Measurements from ENCODE around the gene SPATA6.
"Not testable (repeated sequence)": the region's sequence is repeated elsewhere in the genome, so short reads cannot be mapped to it uniquely, and the experiment has no call there.

Gene SPATA6

GRCh38 chr1:48450505-48450904, 21.5 kb downstream of the SPATA6 start:
- DNase-seq, result peak in 1 of 2 donors; percentile 21

GRCh38 chr1:48448932-48449331, 23.1 kb downstream of the SPATA6 start:
- no peak for DNase-seq

- DNase-seq, result not testable (repeated sequence)
Measured at GRCh38 chr1:48444186-48444585, 27.8 kb downstream of the SPATA6 start.

GRCh38 chr1:48442864-48443619, 29.0 kb downstream of the SPATA6 start:
- no peak for DNase-seq

- DNase-seq, result not testable (repeated sequence)
Measured at GRCh38 chr1:48440786-48441185, 31.2 kb downstream of the SPATA6 start.

- no peak for DNase-seq
Measured at GRCh38 chr1:48439380-48439779, 32.6 kb downstream of the SPATA6 start.

- DNase-seq, result not testable (repeated sequence)
Measured at GRCh38 chr1:48437379-48437778, 34.6 kb downstream of the SPATA6 start.

GRCh38 chr1:48435312-48436002, 36.5 kb downstream of the SPATA6 start:
- DNase-seq, result not testable (repeated sequence)

- no peak for DNase-seq
Measured at GRCh38 chr1:48430832-48431231, 41.2 kb downstream of the SPATA6 start.

GRCh38 chr1:48422009-48422408, 50.0 kb downstream of the SPATA6 start:
- no peak for DNase-seq

- no peak for DNase-seq
Measured at GRCh38 chr1:48418742-48419141, 53.3 kb downstream of the SPATA6 start.

GRCh38 chr1:48415050-48415449, 57.0 kb downstream of the SPATA6 start:
- no peak for DNase-seq

GRCh38 chr1:48414264-48414663, 57.7 kb downstream of the SPATA6 start:
- DNase-seq, result no peak

GRCh38 chr1:48405940-48406339, 66.1 kb downstream of the SPATA6 start:
- DNase-seq, result no peak

GRCh38 chr1:48405400-48405799, 66.6 kb downstream of the SPATA6 start:
- DNase-seq, result peak in 1 of 2 donors; percentile 1

GRCh38 chr1:48402599-48402998, 69.4 kb downstream of the SPATA6 start:
- DNase-seq, result no peak

GRCh38 chr1:48396208-48396607, 75.8 kb downstream of the SPATA6 start:
- DNase-seq, result no peak

- DNase-seq, result no peak
Measured at GRCh38 chr1:48391926-48392325, 80.1 kb downstream of the SPATA6 start.

GRCh38 chr1:48387409-48387808, 84.6 kb downstream of the SPATA6 start:
- DNase-seq, result no peak

- DNase-seq, result no peak
Measured at GRCh38 chr1:48374785-48375184, 97.2 kb downstream of the SPATA6 start.

GRCh38 chr1:48371598-48371997, 100.4 kb downstream of the SPATA6 start:
- DNase-seq, result no peak

- no peak for DNase-seq
Measured at GRCh38 chr1:48362901-48363300, 109.1 kb downstream of the SPATA6 start.

GRCh38 chr1:48356901-48357300, 115.1 kb downstream of the SPATA6 start:
- DNase-seq, result peak in 1 of 2 donors; percentile 2

- DNase-seq, result no peak
Measured at GRCh38 chr1:48344373-48344772, 127.6 kb downstream of the SPATA6 start.

Data from hippocampal formation (tissue), 2 donors.